ENCODE measurements around the gene NCR3LG1. TPM values are rescaled to one million over a fixed set of nuclear protein-coding genes. Genes with fewer than 3 reads are reported as not detected.
"Not testable (repeated sequence)": the region's sequence is repeated elsewhere in the genome, so short reads cannot be mapped to it uniquely, and the experiment has no call there.

Gene NCR3LG1
- total RNA-seq, 1 donor from 2014 or later: 4.1 TPM

GRCh38 chr11:17410606-17411379, 59.2 kb downstream of the NCR3LG1 start:
- DNase-seq (ENCODE audit: low spot score): no peak

GRCh38 chr11:17411418-17411817, 59.8 kb downstream of the NCR3LG1 start:
- DNase-seq (ENCODE audit: low spot score): no peak

DNA sequence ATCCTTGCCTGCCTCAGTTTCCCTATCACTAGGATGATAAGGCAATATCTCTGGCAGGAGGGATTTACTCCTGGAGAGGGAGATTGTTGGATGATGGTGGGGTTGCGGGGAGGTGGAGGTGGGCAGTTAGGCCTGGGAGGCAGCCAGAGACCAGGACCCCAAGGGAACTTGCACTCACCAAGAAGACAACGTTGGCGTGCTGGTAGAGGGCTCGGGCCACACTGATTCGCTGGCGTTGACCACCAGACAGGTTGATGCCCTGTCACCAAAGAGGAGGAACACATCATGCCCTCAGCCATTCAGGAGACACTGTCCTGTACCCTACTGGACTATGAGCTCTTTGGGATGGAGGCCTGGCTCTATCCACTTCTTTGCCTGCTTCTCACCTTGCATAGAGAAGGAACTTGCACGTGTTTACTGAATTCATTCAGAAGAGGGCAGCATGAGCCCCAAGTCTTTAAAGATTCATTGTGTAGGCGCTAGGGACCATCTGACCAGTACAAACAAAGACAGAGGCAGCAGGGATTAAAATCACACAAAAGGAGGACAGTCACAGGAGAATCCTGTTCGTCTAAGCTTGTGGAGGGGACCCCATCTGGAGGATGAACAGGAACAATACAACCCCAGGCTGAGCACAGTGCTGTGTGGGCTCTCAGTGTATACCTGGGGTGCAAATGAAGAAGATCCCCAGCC, 61.0 kb downstream of the NCR3LG1 start:
- no peak for DNase-seq (ENCODE audit: low spot score)

- DNase-seq (ENCODE audit: low spot score): no peak
Measured at GRCh38 chr11:17413414-17414316, 62.1 kb downstream of the NCR3LG1 start.

- DNase-seq (ENCODE audit: low spot score): no peak
Measured at GRCh38 chr11:17414317-17414737, 62.7 kb downstream of the NCR3LG1 start.

- no peak for DNase-seq (ENCODE audit: low spot score)
Measured at GRCh38 chr11:17414992-17415391, 63.4 kb downstream of the NCR3LG1 start.

- no peak for DNase-seq (ENCODE audit: low spot score)
Measured at GRCh38 chr11:17415523-17416104, 64.0 kb downstream of the NCR3LG1 start.

GRCh38 chr11:17416492-17416891, 64.9 kb downstream of the NCR3LG1 start:
- no peak for DNase-seq (ENCODE audit: low spot score)

GRCh38 chr11:17418444-17419081, 67.0 kb downstream of the NCR3LG1 start:
- no peak for DNase-seq (ENCODE audit: low spot score)

GRCh38 chr11:17421781-17422180, 70.2 kb downstream of the NCR3LG1 start:
- DNase-seq (ENCODE audit: low spot score): no peak

- no peak for DNase-seq (ENCODE audit: low spot score)
Measured at GRCh38 chr11:17423533-17424310, 72.1 kb downstream of the NCR3LG1 start.

GRCh38 chr11:17426233-17426632, 74.6 kb downstream of the NCR3LG1 start:
- not testable (repeated sequence) for DNase-seq (ENCODE audit: low spot score)

Other genes with a start within 250 kb of the NCR3LG1 start
- gene PIK3C2A, start 143.8 kb upstream of the NCR3LG1 start, total RNA-seq: 80.5 TPM
- 80.5 TPM for gene NUCB2, start 75.1 kb upstream of the NCR3LG1 start, total RNA-seq
- 3.5 TPM for gene KCNJ11, start 36.9 kb downstream of the NCR3LG1 start, total RNA-seq
- 0.58 TPM for gene ABCC8, start 125.0 kb downstream of the NCR3LG1 start, total RNA-seq
- 0.19 TPM for gene USH1C, start 192.6 kb downstream of the NCR3LG1 start, total RNA-seq
- not detected for gene OTOG, start 195.5 kb downstream of the NCR3LG1 start, total RNA-seq